K562 (cell line): ENCODE results near the gene FTH1. TPM values are rescaled to one million over a fixed set of nuclear protein-coding genes. Genes with fewer than 3 reads are reported as not detected.
A peak's percentile ranks its signal among the peaks of the same experiment; 100 is the strongest.

ENCODE experiments used
- CBX2 ChIP-seq: fragments of 200-600 bp; sonication (generic); IDR thresholded peaks from one replicate; pipeline ENCODE4 v1.6.1; 2012; ENCODE audit warnings: mild to moderate bottlenecking, low read length, inconsistent platforms; ENCODE audit not compliant: insufficient read depth, poor library complexity, severe bottlenecking
- DDX20 ChIP-seq: fragments of 450-650 bp; IDR thresholded peaks from 2 replicates; pipeline ENCODE4 v1.6.1; 2016; ENCODE audit warnings: missing genetic modification characterization, low read depth, mild to moderate bottlenecking, missing compliant biosample characterization, moderate library complexity
- EGR1 ChIP-seq: fragments of 450-650 bp; conservative IDR thresholded peaks from 2 replicates; pipeline ENCODE4 v1.6.1; 2017; ENCODE audit warnings: mild to moderate bottlenecking
- FIP1L1 ChIP-seq: fragments of 200-400 bp; formaldehyde crosslinking; IDR thresholded peaks from 2 replicates; pipeline ENCODE4 v1.6.1; 2018; ENCODE audit warnings: mild to moderate bottlenecking, low read depth, low read length; ENCODE audit not compliant: poor library complexity, severe bottlenecking
- HCFC1 ChIP-seq: IDR thresholded peaks from 2 replicates; pipeline ENCODE4 v1.6.1; 2012; ENCODE audit warnings: low read depth, low read length, improper control_type of control experiment
- KAT8 ChIP-seq: fragments of 450-650 bp; IDR thresholded peaks from 2 replicates; pipeline ENCODE4 v1.6.1; 2016; ENCODE audit warnings: low read depth, mild to moderate bottlenecking
- MAFG ChIP-seq: fragments of 450-650 bp; conservative IDR thresholded peaks from 2 replicates; pipeline ENCODE4 v1.6.1; 2016; ENCODE audit warnings: missing genetic modification characterization, missing compliant biosample characterization
- PML ChIP-seq: IDR thresholded peaks from 2 replicates; pipeline ENCODE4 v1.6.1; 2012; ENCODE audit warnings: low read length, inconsistent platforms
- RAD21 ChIP-seq, 2 experiments: fragments of 250-450 bp in 1 of 2; fragments of 450-650 bp in 1 of 2; sonication (Bioruptor Pico) in 1 of 2; formaldehyde crosslinking in 1 of 2; IDR thresholded peaks in 1 of 2; conservative IDR thresholded peaks in 1 of 2; 2 replicates each; pipeline versions ENCODE4 v1.4.0 to v1.8.0; 2020 to 2022; ENCODE audit warnings: mild to moderate bottlenecking in 2 of 2, moderate library complexity in 1 of 2
- RFX1 ChIP-seq: fragments of 450-650 bp; IDR thresholded peaks from 2 replicates; pipeline ENCODE4 v1.6.1; 2016; ENCODE audit warnings: mild to moderate bottlenecking, moderate library complexity
- STAT5B ChIP-seq: fragments of 250-450 bp; sonication (Bioruptor Pico); IDR thresholded peaks from 2 replicates; pipeline ENCODE4 v1.8.0; 2021; ENCODE audit warnings: mild to moderate bottlenecking, inconsistent platforms
- TEAD2 ChIP-seq: fragments of 450-650 bp; IDR thresholded peaks from 2 replicates; pipeline ENCODE4 v1.6.1; 2016; ENCODE audit warnings: missing genetic modification characterization, control low read depth, missing compliant biosample characterization
- XRCC5 ChIP-seq: fragments of 200-400 bp; formaldehyde crosslinking; IDR thresholded peaks from 2 replicates; pipeline ENCODE4 v1.6.1; 2017; ENCODE audit warnings: low read depth, mild to moderate bottlenecking, low read length
- ZBTB17 ChIP-seq: fragments of 450-650 bp; formaldehyde crosslinking; IDR thresholded peaks from 2 replicates; pipeline ENCODE4 v1.4.0; 2020; ENCODE audit warnings: mild to moderate bottlenecking
- ZNF436 ChIP-seq: fragments of 250-450, 450-650 bp; sonication (Bioruptor Pico); formaldehyde crosslinking; IDR thresholded peaks from 2 replicates; pipeline ENCODE4 v1.7.0; 2020; ENCODE audit warnings: mild to moderate bottlenecking
- ZNF699 ChIP-seq: fragments of 250-450 bp; sonication (Bioruptor Pico); IDR thresholded peaks from 2 replicates; pipeline ENCODE4 v1.8.0; 2021; ENCODE audit warnings: mild to moderate bottlenecking, moderate library complexity; ENCODE audit not compliant: insufficient replicate concordance
- polyA plus RNA-seq, 8 experiments: library from polyadenylated mRNA; depleted of rRNA in 4 of 8; stranded (reverse) in 5 of 8; unstranded in 3 of 8; fragments of >200 nt; fragmentation: Nextera tagmentation in 2 of 8; fragmentation: Illumina TruSeq in 1 of 8; extraction: Ambion mirVana in 2 of 8; extraction: Trizol in 1 of 8; gene quantifications; 2 replicates each; pipeline versions ENCODE4 v1.2.1 to v1.2.3, GENCODE V29; 2011 to 2014; ENCODE audit warnings: inconsistent platforms in 1 of 8, missing spikeins in 1 of 8
- total RNA-seq, 7 experiments: library from RNA; depleted of rRNA in 6 of 7; stranded (reverse); fragments of >200 nt in 6 of 7; fragmentation: Illumina TruSeq in 2 of 7; extraction: Trizol in 2 of 7; gene quantifications; 2 replicates each; pipeline versions ENCODE4 v1.2.1 to v1.2.3, GENCODE V29; 2011 to 2021; ENCODE audit warnings: low replicate concordance in 1 of 7
- TF ChIP-seq, protein P1 (sequence below): fragments of 250-450 bp; sonication (Bioruptor Pico); IDR thresholded peaks from 2 replicates; pipeline ENCODE4 v1.4.0; 2020
- TF ChIP-seq, protein P2 (sequence below): fragments of 450-650 bp; IDR thresholded peaks from 2 replicates; pipeline ENCODE4 v1.7.0; 2016; ENCODE audit warnings: borderline replicate concordance
- TF ChIP-seq, protein P3 (sequence below): fragments of 450-650 bp; IDR thresholded peaks from 2 replicates; pipeline ENCODE4 v1.6.1; 2016; ENCODE audit warnings: missing biosample characterization, missing genetic modification characterization
- TF ChIP-seq, protein P4 (sequence below): fragments of 150-350 bp; conservative IDR thresholded peaks from 2 replicates; pipeline ENCODE4 v1.6.1; 2014; ENCODE audit warnings: low read length
- TF ChIP-seq, protein P5 (sequence below): sonication (generic); IDR thresholded peaks from 2 replicates; pipeline ENCODE4 v1.6.1; 2016

FTH1 gene
- total and polyA plus RNA-seq, 9 of the 15 experiments (the other 6 are each of a cell fraction or from before 2014, with no cell fraction given), result 370 to 3,146 (median 802) TPM

DNA sequence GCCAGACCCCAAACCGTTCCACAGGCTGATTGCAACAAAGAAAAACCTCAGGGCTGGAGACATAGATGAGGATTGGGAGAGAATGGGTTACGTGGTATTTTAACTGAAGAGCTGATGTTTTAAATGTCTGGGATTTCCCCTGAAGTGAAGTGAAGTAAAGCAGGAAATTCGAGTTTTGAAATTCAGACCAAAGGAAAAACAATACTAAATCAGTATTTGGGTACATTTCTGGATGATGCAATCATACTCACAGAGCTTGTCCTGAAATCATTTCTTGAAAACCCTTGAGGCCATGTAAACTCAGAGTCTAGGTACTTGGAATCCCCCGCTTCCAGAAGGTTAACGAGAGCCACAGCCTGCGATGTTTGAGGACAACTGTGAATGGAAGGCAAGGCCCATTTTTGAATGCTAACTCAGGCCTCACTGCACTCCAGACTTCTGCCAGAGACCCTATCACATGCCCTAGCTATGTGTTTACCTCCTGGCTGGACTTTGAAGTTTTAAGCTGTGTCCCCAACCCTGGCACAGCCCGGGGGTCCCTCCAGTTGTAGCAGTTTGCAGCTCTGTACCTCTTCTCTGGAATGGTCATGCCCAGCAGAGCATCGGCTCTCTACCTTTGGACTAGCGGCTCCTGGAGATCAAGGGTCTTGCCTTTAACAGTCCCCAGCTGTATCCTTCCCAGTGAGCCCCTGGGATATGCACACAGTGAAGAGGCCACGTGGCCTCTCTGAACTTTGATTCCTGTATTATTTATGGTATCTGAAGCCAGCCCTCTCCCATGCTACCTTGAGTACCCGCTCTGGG lies 5.4 kb upstream of the FTH1 start (continued):
- TF ChIP-seq MAFG (tag) (no peak), EGR1 (no peak), RAD21 (CRISPR knock-in tag; conservative IDR thresholded peaks at IDR 0.05 in 1 of 2, IDR thresholded peaks at IDR 0.05 in 1 of 2) (no peak; a peak in 1 of 4 replicates), CBX2 (no peak), XRCC5 (no peak), HCFC1 (no peak), ZNF436 (CRISPR knock-in tag) (no peak), FIP1L1 (no peak), KAT8 (no peak), ZNF699 (CRISPR knock-in tag) (no peak), DDX20 (peak; percentile 52; the same call in 1 of the 2 replicates), ZBTB17 (CRISPR knock-in tag) (no peak), TEAD2 (tag) (0 out of 2 replicates have a peak, but pooled peaks have one; percentile 2), RFX1 (no peak), PML (no peak), STAT5B (CRISPR knock-in tag) (no peak)
- TF ChIP-seq, protein P1, sequence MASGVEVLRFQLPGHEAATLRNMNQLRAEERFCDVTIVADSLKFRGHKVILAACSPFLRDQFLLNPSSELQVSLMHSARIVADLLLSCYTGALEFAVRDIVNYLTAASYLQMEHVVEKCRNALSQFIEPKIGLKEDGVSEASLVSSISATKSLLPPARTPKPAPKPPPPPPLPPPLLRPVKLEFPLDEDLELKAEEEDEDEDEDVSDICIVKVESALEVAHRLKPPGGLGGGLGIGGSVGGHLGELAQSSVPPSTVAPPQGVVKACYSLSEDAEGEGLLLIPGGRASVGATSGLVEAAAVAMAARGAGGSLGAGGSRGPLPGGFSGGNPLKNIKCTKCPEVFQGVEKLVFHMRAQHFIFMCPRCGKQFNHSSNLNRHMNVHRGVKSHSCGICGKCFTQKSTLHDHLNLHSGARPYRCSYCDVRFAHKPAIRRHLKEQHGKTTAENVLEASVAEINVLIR (CRISPR knock-in tag), result no peak
- TF ChIP-seq, protein P2, sequence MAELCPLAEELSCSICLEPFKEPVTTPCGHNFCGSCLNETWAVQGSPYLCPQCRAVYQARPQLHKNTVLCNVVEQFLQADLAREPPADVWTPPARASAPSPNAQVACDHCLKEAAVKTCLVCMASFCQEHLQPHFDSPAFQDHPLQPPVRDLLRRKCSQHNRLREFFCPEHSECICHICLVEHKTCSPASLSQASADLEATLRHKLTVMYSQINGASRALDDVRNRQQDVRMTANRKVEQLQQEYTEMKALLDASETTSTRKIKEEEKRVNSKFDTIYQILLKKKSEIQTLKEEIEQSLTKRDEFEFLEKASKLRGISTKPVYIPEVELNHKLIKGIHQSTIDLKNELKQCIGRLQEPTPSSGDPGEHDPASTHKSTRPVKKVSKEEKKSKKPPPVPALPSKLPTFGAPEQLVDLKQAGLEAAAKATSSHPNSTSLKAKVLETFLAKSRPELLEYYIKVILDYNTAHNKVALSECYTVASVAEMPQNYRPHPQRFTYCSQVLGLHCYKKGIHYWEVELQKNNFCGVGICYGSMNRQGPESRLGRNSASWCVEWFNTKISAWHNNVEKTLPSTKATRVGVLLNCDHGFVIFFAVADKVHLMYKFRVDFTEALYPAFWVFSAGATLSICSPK, result no peak
- TF ChIP-seq, protein P3, sequence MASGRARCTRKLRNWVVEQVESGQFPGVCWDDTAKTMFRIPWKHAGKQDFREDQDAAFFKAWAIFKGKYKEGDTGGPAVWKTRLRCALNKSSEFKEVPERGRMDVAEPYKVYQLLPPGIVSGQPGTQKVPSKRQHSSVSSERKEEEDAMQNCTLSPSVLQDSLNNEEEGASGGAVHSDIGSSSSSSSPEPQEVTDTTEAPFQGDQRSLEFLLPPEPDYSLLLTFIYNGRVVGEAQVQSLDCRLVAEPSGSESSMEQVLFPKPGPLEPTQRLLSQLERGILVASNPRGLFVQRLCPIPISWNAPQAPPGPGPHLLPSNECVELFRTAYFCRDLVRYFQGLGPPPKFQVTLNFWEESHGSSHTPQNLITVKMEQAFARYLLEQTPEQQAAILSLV (tag), result peak; percentile 92
- TF ChIP-seq, protein P4, sequence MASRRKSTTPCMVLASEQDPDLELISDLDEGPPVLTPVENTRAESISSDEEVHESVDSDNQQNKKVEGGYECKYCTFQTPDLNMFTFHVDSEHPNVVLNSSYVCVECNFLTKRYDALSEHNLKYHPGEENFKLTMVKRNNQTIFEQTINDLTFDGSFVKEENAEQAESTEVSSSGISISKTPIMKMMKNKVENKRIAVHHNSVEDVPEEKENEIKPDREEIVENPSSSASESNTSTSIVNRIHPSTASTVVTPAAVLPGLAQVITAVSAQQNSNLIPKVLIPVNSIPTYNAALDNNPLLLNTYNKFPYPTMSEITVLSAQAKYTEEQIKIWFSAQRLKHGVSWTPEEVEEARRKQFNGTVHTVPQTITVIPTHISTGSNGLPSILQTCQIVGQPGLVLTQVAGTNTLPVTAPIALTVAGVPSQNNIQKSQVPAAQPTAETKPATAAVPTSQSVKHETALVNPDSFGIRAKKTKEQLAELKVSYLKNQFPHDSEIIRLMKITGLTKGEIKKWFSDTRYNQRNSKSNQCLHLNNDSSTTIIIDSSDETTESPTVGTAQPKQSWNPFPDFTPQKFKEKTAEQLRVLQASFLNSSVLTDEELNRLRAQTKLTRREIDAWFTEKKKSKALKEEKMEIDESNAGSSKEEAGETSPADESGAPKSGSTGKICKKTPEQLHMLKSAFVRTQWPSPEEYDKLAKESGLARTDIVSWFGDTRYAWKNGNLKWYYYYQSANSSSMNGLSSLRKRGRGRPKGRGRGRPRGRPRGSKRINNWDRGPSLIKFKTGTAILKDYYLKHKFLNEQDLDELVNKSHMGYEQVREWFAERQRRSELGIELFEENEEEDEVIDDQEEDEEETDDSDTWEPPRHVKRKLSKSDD, result no peak
- TF ChIP-seq, protein P5, sequence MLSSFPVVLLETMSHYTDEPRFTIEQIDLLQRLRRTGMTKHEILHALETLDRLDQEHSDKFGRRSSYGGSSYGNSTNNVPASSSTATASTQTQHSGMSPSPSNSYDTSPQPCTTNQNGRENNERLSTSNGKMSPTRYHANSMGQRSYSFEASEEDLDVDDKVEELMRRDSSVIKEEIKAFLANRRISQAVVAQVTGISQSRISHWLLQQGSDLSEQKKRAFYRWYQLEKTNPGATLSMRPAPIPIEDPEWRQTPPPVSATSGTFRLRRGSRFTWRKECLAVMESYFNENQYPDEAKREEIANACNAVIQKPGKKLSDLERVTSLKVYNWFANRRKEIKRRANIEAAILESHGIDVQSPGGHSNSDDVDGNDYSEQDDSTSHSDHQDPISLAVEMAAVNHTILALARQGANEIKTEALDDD, result no peak
